ENCODE measurements around the gene NRK.
"Not testable (repeated sequence)": the region's sequence is repeated elsewhere in the genome, so short reads cannot be mapped to it uniquely, and the experiment has no call there.

NRK gene

GRCh38 chrX:105882581-105883275, 60.4 kb downstream of the NRK start:
- no peak for FAIRE-seq

- no peak for FAIRE-seq
Measured at GRCh38 chrX:105894721-105895120, 72.4 kb downstream of the NRK start.

- no peak for FAIRE-seq
Measured at GRCh38 chrX:105909576-105909975, 87.2 kb downstream of the NRK start.

- no peak for FAIRE-seq
Measured at GRCh38 chrX:105910563-105911105, 88.3 kb downstream of the NRK start.

GRCh38 chrX:105945266-105945665, 122.9 kb downstream of the NRK start:
- FAIRE-seq = no peak

GRCh38 chrX:105969487-105969886, 147.1 kb downstream of the NRK start:
- no peak for FAIRE-seq

- FAIRE-seq = no peak
Measured at GRCh38 chrX:105972690-105973386, 150.5 kb downstream of the NRK start.

- no peak for FAIRE-seq
Measured at GRCh38 chrX:105973387-105973739, 151.0 kb downstream of the NRK start.

- FAIRE-seq = no peak
Measured at GRCh38 chrX:105975382-105975781, 153.0 kb downstream of the NRK start.

GRCh38 chrX:105981772-105982485, 159.6 kb downstream of the NRK start:
- FAIRE-seq = no peak

GRCh38 chrX:105988487-105988886, 166.1 kb downstream of the NRK start:
- FAIRE-seq = not testable (repeated sequence)

- no peak for FAIRE-seq
Measured at GRCh38 chrX:105999294-105999693, 177.0 kb downstream of the NRK start.

GRCh38 chrX:106000203-106000602, 177.9 kb downstream of the NRK start:
- FAIRE-seq = no peak

- not testable (repeated sequence) for FAIRE-seq
Measured at GRCh38 chrX:106000609-106001008, 178.3 kb downstream of the NRK start.

- FAIRE-seq = no peak
Measured at GRCh38 chrX:106005684-106006083, 183.3 kb downstream of the NRK start.

- no peak for FAIRE-seq
Measured at GRCh38 chrX:106007815-106008214, 185.5 kb downstream of the NRK start.

All from TTC549 (cell line).